GM04503 (cell line): Measurements from ENCODE around the gene FANCE.

Experiments used
- DNase-seq: peaks from one replicate; pipeline ENCODE4 v3.0.0-alpha.2; 2012; ENCODE audit warnings: low read depth

The FANCE gene

DNA sequence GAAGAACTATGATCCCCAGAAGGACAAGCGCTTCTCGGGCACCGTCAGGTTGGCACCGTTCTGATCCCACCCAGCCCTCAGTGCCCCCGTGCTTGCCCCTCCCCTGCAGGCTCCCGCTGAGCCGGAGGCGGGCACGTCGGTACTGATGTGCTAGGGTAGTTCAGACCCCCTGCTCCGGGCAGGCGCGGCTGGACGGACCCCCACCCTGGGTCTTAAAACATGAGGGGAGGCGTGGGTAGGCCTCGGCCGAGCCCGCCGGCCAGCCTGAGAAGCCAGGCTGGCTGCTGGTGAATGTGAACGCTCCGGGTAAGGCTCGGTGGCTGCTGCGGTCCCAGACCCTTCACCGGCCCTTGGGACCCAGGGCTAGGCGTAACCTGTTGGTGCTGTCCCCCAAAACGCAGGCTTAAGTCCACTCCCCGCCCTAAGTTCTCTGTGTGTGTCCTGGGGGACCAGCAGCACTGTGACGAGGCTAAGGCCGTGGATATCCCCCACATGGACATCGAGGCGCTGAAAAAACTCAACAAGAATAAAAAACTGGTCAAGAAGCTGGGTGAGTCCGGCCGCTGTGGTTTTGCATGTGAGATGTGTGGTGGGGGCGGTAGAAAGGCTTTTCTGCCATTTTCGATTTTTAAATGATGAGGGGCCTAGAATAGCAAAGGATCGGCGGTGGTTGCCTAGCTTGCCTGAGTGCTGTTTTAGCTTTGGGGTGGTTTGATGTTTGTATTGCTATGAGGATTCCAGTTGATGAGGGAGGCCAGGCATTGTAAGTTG, 17.0 kb downstream of the FANCE start:
- DNase-seq, result no peak

DNA sequence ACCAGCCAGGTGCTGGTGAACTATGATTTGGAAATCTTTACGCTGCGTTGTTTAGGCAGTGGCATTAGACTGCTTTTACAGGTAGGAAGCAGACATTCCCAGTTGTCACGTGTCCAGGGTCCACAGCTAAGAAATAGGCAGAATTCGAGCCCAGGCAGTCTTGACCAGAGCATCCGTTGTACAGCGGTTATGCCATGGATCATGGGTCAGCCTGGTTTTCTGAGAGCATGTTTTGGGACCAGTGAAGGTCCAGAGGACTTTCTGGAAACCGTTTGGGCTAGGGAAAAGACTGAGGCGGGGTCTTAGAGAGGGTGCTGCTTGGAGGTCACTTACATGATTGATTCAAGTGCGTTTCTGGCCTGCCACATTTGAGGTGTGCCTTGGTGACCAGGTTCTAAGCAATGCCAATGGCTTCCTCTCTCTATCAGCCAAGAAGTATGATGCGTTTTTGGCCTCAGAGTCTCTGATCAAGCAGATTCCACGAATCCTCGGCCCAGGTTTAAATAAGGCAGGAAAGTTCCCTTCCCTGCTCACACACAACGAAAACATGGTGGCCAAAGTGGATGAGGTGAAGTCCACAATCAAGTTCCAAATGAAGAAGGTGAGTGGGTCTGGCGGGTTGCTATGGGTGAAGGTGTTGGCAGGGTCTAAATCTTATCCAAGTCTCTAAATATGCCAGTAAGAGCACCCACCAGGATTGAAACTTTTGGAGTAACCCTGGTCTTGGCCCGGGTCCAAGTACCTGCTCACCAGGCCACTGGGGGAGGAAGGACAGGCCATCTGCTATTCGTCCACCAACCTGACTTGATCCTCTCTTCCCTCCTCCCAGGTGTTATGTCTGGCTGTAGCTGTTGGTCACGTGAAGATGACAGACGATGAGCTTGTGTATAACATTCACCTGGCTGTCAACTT, 17.9 kb downstream of the FANCE start:
- DNase-seq, result no peak

DNA sequence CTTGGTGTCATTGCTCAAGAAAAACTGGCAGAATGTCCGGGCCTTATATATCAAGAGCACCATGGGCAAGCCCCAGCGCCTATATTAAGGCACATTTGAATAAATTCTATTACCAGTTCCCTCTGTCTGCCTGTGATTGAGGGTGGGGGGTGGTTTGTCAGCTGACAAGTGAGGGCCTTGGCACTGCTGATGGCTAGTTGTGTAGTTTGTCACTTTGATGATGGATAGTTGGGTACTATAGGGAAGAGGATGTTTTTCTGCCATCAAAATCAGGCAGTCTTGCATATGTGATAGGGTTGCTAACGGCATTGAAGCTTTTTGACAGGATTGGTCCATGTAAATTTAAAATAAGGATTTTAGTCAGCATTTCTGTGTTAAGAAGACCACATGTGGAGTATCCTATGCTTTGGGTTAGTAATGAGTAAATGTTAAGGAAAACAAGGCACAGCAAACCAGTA, 18.6 kb downstream of the FANCE start:
- no peak for DNase-seq

DNA sequence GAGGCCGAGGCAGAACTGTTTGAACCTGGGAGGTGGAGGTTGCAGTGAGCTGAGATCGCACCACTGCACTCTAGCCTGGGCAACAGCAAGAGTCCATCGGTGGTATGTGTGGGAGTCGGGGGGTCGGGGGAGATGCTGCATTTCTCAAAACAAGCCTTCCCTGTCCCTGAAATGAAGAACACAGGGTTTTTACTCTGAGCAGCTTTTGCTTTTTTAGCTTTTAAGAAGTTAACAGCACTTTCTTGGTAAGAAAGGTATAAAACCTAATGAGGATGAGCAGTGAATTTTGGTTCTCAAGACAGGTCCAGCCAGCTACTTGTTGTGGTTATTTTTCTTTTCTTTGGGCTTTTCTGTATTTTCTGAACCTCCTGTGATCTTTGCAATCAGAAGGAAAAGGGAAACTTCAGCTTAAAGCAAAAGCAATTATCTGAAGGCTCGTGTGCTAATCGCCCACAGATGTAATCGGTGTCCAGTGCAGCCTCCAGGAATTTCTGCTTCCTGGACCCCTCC, 19.8 kb downstream of the FANCE start:
- no peak for DNase-seq

DNA sequence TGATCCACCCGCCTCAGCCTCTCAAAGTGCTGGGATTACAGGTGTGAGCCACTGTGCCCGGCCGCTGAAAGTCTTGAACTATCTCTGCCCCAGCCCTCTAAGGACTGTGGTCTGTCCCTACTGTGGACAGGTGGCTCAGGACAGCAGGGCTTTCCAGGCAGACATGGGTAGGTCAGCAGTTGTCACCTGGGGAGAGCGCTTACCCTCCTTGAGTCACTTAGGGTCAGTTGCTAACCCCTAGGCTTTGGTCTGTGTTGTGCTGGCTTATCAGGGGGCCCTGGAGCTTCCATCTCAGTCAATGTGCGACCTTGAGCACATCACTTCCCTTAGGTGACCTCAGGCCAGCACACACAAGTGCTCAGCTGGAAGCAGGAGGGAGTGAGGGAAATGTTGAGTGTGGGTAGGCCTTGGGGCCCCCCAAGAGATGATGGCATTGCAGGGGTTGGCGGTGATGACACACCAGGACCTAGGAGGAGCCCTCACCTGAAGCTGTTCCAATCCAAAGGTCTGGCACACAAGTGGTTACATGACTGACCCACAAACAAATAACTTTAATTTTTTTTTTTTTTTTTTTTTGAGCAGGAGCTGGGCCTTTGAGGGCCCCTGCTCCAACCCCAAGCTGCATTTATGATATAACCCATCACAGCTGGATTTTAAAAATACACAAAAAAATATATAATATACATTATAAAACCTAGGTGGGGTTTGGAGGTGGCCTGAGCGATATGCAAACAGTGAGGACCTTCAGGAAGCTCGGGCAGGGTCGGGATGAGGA, 21.1 kb downstream of the FANCE start:
- no peak for DNase-seq

DNA sequence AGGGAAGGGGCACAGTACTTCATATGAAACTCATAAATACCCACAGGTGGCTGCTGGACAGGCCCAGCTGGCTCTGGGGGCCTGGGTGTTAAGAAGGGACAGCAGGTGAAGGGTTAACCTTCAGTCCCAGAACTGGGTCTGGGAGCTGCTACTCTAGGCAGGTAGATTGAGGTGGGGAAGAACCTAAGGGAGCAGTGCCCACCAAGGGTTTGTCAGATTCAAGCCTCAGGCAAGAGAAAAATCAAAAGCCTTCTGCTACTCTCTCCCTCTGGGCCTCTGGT, 21.7 kb downstream of the FANCE start:
- no peak for DNase-seq

DNA sequence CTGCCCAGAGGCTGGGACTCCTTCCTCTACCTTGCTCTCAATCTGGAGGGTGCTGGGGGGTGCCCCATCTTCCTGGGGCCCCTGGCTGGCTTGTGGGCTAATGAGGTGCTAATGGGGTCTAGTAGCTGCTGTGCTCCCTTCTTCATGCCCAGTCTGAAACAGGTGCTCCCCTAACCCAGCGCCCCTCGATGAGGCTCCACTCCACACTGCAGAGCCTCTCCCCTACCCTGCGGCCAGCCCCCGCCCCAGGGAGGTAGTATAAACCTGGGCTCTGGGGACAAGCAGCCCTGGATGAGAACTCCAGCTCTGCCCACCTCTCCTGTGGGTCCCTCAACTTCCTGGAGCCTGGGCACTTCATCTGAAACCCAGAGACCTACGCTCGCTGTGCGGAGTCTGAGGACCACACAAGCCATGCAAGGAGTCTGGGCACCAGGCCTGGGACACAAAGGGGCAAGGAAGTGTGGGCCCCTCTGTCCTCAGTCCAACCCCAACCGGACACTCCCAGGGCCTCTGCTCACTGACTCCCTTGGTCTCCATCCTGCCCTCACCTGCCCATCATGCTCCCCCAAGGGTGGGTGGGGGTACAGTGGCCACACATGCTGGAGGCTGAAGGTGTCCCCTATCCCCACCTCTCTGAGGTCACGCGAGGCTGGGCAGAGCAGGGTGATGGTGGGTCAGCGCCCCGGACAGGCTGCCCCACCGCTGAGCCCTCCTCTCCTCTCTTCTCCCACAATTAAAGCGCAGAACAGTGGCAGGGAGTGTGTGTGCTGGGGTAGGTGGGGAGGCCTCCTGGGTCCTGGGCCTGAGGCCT, 22.2 kb downstream of the FANCE start:
- DNase-seq, result no peak

DNA sequence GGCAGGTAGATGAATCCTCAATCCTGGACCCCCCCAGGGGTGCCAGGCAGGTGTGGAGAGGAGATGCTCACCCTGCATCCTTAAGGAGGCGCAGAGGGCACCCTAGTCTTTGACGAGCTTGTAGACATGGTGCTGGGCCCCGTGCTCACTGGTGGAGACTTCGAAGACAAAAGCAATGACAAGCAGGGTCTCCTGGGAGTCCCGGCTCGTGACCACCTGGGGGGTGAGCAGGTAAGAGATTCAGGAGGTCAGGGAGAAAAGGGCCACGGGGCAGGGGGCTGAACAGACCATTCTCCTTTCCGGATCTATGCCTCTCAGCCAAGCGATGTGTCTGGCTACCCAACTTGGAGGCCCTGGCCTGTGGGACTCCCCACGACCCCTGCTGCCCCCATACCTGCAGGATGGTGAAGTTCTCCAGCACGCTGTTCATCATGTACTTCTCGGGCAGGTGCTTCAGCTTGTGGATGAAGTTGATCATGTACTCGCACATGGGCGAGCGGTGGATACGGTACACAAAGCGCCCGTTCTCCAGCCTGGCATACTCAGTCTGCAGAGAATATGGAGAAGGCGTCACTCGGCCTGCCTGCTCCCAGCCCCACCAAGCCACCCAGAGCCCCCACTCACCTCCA, 22.9 kb downstream of the FANCE start:
- no peak for DNase-seq

DNA sequence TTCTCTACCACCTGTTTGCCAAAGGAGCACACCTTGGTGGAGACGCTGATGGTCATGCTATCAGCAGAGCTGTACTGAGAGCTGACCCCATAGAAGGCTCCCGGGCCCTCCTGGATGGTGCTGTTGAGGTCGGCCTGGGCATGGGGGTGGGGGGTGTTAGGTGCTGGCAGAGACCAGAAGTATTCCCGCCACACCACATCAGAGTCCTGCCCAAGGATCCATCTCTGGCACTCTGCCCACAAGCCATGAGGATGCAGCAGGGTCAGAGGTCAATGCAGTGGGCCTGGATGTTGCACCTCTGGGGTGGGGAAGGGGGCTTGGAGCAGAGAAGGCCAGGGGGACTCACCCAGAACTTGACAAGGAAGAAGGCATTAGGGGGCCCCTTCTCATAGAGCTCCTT, 23.4 kb downstream of the FANCE start:
- DNase-seq, result no peak

DNA sequence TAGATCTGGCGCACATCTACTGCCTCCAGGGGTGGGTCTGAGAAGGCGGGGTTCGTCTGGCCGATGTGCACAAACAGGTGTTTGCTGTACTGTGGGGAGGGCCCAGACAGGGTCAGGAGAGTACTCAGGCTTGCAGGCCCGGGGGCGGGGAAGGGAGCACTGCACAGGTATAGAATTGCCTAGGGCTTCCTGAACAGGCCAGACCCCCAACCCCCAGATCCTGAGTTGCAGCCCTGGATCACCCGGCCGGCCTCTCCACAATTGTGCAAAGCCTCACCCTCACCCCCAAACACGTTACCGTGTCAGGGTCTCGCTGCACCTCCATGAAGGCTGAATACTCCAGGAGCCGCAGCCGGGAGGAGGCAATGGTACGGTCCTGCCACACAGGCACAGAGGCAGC, 23.9 kb downstream of the FANCE start:
- no peak for DNase-seq

DNA sequence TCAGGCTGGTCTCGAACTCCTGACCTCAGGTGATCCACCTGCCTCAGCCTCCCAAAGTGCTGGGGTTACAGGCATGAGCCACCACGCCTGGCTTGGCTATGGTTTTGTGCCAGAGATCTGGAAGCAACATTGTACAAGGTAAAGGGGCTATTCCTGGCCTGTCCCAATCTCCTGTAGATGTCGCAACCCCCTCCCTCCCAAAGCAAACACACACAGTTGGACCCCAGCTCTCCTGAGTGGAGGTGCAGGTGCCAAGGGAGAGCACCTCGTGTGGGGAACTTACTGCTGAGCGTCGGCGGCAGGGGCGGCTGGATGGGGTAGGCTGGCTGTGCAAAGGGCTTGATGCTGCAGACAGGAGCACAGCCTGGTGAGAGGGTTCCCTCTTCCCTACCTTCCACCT, 24.9 kb downstream of the FANCE start:
- no peak for DNase-seq

DNA sequence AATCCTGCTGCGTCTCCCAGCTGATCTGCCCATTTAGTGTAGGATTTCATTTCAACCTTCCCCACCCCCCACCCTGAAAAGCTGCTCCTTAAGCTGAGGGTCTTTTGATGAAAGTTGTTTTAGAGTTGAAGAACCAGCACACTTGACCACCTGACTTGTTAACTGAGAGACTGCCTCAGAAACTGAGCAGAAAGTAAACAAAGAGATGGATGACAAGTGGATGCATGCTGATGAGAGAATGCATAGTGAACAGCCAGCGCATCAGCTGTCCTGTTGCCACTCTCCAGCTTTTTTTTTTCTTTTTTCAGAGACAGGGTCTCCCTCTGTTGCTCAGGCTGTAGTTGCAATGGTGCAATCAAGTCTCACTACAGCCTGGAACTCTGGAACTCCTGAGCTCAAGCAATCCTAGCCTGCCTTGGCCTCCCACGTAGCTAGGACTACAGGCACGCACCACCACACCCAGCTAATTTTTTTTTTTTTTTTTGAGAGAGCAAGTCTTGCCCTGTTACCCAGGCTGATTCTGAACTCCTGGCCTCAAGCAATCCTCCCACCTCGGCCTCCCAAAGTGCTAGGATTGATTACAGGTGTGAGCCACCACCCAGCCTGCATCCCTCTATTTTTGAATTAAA, 25.5 kb downstream of the FANCE start:
- DNase-seq, result no peak

DNA sequence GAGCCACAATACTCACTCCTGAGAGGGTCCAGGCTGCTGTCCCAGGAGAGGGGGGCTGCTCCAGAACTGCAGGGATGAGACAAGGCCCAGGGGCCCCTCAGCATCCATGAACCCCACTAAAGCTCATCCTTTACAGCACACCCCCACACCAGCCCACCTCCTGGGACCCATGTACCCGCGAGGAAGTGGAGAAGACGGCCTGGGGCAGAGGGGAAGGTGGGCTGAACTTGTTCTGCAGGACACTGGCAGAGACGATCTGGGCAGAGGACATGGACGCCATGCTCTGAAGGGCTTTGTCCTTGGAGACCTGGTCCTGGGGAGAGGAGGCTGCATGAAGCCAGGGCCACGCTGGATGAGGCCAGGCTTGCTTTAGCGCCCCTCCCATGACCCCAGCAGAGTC, 26.1 kb downstream of the FANCE start:
- no peak for DNase-seq

DNA sequence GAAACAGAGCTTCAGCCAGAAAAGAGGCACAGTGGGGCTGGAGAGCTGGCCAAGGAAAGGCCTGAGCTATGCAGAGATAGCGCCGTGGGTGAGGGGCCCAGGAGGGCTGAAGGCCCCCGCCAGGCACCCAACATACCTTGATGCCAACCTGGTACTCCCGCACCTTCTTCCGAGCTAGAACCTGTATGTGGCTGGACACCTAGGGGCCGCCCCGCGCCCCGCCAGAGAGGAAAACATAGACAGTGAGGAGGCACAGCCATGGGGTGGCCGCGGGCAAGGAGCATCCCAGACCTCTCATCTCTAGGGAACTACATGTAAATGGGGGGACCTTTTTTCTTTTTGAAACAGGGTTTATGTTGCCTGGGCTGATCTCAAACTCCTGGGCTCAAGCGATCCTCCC, 28.0 kb downstream of the FANCE start:
- no peak for DNase-seq

DNA sequence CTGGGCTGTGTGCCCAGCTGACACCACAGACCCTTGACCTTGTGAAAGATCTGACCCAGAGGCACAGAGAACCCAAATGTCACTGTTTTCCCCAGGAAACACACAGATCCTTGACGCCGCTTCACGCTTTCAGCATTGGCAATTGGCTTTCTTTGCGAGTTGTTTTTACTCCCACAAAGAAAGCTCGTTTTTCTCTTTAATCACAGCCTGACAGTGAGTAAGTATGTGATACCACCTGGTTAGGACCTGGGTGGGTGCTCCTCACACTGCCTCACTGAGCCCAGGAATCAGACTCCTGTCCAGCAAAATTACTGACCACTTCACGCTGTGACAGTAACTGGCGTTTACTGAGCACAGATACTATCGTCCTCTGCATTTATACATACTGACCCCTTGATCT, 29.1 kb downstream of the FANCE start:
- DNase-seq, result no peak

DNA sequence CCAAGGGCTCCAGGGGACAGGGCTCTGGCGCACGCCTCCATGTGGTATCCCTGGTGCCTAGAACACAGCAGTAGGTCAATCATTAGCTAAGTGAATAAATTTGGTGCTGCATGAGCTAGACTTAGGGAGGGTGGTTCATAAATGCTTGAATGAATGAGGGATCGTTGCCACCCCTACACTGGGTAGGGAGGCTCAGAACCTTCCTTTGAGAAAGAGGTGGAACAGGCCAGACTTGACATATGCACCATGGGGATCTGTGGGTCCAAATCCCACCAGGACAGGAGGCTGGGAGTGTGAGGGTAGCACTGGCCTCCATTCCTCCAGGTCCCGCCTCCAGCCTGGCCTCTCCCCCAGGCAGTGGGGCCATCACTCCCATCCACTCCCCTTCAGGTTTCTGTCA, 30.9 kb downstream of the FANCE start:
- DNase-seq, result no peak

DNA sequence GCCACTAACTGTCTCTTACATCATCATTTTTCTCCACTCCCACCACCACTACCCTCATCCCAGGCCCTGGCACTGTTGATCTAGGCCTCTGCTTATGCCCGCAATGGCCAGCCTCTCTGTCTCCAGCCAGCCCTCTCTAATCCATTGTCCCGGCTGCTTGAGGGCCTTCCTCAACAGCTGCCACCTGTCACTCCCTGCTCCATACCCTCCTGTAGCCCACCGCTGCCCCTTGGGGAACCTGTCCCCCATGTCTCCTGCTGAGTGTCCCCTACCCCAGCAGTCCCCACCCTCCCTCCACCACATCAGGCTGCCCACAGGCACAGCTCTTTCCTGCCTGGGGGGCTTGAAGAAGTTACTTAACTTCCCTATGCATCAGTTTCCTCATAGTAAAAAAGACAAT, 31.4 kb downstream of the FANCE start:
- DNase-seq, result no peak

DNA sequence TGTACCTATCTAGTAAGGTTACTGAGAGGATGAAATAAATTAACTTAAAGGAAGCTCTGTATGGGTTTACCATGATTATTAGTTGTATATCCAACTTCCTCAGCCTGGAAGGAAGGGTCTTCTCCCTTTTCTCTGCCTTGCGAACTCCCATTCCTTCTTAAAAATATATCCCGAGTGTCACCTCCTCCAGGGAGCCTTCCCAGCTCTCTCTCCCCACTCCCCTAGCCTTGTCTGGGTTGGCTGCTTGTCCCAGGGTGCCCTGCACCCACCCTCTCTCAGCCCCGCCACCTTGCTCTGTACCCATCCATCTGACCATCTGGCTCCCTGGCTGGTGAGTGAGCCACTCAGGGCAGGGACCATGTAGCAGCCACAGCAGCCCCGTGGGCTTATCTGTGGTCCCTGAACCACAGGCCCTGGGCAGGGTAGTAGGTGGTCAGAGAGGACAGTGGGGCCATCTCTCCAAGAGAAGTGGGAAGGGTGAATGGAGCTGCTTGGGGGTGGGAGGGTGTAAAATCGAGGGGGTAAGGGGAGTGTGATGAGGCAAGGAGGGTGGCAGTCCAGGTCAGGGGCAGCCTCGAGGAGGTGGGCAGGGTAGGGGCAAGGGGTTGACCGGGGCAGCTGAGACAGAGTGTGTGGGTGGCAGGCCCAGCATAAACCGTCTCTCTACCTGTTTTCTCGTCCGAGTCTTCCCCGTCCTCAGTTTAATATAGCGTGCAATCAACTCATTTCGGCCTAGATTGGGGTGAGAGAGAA, 31.9 kb downstream of the FANCE start:
- DNase-seq, result no peak

DNA sequence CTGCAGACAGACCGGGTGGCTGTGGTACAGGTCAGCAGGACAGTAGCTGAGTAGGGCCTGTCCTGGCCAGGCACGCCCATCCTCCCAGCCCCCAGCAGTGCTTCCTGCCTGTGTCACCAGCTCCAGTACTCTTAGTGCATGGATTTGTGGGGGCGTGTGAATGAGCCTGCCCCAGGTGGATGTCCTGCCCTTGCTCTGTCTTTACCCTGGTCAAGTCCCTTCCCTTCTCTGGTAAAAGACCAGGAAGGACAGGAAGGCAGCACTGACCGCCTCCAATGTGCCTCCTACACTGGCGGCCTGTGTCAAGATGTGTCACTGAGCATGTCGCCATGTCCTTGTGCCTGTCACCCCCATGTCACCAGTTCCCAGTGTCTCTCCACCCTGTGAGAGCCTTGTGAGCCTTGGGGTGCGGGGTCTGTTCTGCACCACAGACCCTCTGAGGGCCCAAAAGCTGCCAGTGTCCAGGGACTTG, 32.8 kb downstream of the FANCE start:
- DNase-seq, result no peak

DNA sequence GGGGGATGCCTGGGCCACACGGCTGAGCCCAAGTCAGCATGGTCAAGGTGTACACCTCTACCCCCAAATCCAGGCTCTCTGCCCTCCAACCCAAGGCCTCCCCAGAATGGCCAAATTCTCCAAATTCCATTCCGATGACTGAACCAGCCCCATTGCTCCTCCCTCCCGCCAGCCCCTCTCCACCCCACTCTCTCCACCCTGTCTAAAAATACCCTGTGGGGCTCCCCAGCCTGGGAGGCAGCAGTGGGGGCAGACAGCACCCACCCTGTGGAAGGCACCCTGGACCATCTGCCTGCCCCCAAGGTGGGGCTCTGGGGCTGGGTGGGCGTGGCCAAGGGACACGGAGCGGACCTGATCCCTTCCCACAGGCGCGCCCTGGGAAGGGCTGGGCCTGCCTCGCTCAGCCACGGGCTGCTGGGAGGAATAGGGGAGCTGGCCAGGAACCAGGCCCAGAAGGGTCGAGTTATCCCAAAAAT, 33.3 kb downstream of the FANCE start:
- DNase-seq, result no peak
